Activated naive CD8-positive, alpha-beta T cell treated with anti-CD3 and anti-CD28 coated beads, Interleukin-2, amount 50 U/mL, for 16 hours (primary cell): ENCODE data around the gene VPS26C.
"Not testable (repeated sequence)": the region's sequence is repeated elsewhere in the genome, so short reads cannot be mapped to it uniquely, and the experiment has no call there.

Experiments
- DNase-seq: peaks from one replicate; pipeline ENCODE4 v3.0.0-alpha.2; 2020; ENCODE audit warnings: low read depth, low spot score

The VPS26C gene

DNA sequence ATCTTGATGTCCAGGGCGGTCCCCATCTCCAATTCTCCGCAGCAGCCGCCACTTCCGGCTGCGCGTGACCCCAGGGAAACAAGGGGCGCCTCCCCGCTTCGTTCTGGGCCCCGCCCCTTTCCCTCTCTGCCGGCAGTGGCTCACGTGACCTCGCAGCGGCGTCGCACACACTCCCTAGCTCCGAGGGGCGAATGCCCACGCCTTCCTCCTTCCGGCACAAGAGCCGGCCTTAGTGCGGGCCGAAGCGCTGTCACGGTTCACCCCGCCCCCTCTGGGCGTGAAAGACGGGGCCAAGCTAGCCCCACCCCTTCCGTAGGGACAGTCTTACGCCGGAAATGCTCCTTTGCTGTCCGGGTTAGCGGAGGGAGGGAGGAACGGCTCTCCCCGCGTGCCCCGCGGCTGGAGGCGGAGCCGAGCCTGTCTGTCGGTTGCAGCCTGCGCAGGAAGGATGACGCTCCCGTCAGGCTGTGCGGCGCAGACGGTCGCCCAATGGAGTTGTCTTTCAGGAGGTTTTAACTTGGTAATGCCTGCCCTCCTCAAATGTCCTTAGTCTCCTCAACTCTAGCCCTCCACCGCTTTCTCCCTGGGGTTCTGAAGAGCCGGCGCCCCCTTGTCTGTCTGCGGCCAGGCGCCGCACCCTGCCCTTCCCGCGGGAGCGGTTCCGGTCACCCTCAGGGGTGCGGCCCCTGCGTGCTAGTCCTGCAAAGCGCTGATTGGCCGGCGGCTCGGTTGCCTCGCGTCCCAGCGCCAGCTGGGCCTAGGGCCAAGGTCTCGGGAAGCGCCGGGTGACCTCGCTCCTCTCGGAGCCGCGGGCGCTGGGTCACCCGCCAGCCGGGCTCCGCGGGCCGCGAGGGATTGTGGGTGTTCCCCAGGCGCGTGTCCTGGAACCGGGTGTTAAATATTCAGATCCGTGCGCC, at the start of gene VPS26C:
TSS of gene VPS26C (minus strand) at position 66 of the 917 bp plus-strand sequence. CDS start at position 26, 40 bp downstream.
- DNase-seq: peak; percentile 98

DNA sequence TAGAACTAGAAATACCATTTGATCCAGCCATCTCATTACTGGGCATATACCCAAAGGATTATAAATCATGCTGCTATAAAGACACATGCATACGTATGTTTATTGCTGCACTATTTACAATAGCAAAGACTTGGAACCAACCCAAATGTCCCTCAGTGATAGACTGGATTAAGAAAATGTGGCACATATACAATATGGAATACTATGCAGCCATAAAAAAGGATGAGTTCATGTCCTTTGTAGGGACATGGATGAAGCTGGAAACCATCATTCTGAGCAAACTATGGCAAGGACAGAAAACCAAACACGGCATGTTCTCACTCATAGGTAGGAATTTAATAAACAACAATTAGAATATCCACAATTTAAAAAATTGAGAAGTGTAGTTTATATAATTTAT, 48.9 kb upstream of the VPS26C start:
- DNase-seq: not testable (repeated sequence)

DNA sequence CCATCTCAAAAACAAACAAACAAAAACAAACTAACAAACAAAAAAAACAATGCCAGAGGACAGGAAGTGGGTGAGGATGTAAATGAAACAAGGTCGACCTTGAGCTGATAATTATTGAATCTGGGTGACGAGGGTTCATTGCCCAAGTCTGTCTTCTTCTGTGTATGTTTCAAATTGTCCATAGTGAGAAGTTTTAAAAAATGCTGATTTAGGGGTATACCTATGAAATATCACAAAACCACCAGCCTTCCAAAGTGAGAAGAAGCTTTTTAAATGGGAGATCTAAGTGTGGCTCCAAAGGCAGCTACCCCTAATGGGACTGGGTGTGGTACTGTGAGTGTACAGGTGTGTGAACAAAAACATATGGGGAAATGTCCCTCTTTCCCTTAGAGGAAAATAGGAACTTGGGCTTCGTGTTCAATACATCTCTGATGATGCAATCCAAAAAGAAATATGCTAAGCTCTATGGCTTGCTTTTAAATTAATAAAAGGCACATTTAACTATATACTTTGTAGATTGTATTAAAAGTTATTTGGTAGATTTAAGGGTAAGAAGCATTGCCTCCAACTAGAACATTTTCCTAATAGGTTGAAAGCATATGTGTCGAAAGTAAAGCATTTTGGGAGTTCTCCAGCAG, 33.1 kb upstream of the VPS26C start:
- no peak for DNase-seq

DNA sequence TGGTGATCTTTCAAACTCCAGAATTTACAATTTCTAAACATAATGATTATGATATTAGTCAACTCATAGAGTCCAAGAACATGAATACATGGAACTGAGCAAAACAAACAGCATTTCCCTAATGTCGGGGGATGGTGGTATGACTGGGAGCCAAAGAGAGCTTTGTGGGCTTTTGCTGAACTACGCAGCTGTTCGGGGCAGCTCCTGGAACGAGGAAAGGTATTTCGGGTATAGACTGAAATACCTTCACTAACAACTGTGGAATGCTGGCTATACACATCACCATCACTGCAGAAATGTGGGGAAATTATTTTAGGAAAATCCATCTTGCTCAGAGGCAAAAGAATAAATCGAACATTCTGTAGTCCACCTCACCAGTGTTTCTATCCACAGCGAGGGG, 30.2 kb upstream of the VPS26C start:
- DNase-seq: no peak

DNA sequence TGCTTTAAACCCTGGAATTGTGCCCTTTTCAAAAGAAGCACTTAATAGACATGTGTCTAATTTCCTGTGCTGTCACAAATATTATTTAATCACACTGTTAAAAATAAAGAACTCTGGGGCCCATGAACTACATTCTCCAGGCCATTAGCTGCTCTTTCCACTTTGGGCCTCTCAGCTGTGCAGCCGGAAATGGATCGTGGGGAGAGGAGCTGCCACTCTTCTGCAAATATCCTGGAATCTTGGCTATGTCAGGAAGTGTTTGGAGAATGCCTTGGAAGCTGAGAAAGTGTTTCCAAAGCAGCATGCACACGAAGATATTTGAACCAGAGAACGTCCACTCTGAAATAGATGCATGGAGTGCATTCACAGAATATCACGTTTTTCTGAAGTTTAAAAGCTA, 27.5 kb upstream of the VPS26C start:
- no peak for DNase-seq

DNA sequence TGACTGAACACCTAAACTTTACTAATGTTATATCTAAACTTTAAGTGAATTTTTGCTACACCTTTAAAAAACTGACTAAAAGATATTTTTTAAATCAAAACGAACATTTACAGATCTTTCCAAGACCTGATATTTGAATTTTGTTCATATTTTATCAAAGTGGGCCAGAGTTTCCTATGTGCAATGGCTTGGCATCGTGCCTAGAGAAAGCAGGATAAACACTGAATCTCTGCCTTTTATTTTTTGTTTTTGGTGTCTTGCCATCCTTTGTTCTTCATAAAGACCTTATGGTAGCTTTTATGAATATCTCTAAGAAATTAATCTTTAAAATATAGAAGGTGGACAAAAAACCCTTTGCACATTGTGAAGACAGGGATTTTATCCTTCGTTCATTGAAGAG, 25.8 kb upstream of the VPS26C start:
- no peak for DNase-seq

DNA sequence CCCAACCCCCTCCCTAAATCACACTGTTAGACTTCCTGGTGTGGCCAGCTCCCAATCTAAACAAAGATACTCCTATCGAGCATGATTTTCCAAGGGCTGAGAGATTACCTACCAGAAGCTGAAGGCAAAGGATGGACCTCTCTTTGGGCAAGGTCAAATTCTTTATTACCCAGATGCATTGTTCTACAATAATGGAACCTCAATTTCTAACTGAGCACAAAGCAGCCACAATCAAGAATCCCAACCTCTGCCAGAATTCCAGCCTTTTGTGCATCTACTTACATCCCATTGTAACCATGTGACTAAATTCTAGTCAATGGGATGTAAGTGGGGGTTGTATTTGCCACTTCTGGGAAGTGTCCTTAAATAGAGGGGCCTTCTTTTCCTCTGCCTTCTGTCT, 24.9 kb upstream of the VPS26C start:
- no peak for DNase-seq

DNA sequence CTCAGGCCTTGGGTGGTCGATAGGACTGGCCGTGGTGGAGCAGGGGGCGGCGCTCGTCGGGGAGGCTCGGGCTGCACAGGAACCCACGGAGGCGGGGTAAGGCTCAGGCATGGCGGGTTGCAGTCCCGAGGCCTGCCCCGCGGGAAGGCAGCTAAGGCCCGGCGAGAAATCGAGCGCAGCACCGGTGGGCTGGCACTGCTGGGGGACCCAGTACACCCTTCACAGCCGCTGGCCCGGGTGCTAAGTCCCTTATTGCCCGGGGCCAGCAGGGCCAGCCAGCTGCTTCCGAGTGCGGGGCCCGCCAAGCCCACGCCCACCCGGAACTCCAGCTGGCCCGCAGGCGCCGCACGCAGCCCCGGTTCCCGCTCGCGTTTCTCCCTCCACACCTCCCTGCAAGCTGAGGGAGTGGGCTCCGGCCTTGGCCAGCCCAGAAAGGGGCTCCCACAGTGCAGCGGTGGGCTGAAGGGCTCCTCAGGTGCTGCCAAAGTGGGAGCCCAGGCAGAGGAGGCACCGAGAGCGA, 16.1 kb upstream of the VPS26C start:
- DNase-seq: not testable (repeated sequence)

DNA sequence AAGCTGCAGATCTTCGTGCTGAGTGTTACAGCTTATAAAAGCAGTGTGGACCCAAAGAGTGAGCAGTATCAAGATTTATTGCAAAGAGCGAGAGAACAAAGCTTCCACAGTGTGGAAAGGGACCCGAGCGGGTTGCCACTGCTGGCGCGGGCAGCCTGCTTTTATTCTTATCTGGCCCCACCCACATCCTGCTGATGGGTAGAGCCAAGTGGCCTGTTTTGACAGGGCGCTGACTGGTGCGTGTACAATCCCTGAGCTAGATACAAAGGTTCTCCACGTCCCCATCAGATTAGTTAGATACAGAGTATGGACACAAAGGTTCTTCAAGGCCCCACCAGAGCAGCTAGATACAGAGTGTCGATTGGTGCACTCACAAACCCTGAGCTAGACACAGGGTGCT, 15.5 kb upstream of the VPS26C start:
- DNase-seq: not testable (repeated sequence)

DNA sequence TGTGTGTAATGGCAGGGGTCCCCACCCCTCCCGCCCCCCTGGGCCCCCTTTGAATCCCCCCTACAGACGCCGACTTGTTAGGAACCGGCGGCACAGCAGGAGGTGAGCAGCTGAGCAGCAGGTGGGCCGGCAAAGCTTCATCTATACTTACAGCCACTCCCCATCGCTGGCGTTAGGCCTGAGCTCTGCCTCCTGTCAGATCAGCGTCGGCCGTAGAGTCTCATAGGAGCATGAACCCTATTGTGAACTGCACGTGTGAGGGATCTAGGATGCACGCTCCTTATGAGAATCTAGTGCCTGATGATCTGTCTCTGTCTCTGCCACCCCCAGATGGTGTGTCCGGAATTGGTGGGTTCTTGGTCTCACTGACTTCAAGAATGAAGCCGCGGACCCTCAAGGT, 14.9 kb upstream of the VPS26C start:
- DNase-seq: no peak

DNA sequence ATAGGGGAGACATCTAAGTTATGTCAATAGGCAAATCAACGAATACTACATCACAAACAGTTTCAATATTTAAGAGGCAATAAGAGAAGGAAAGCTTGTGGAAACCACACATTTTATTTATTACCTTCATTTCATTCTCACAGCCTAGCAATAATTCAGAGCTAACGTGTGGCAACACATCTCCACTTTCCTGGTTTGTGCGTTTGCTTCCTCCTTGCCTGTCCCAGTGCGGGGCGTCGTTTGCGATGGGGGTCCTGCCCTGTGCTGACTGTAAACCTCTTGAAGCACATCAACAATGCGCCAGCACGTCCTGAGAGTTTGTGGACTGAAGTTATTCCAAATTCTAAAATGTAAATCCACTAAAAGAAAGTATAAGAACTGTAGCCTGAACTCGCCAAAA, 14.4 kb upstream of the VPS26C start:
- no peak for DNase-seq

DNA sequence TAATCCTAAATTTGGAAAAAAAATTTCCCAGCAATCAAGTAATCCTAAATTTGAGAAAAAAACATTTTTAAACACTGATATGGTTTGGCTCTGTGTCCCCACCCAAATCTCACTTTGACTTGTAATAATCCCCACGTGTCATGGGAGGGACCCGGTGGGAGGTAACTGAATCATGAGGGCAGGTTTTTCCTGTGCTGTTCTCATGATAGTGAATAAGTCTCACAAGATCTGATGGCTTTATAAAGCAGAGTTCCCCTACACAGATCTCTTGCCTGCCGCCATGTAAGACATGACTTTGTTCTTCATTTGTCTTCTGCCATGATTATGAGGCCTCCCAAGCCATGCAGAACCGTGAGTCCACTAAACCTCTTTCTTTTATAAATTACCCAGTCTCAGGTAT, 12.1 kb upstream of the VPS26C start:
- not testable (repeated sequence) for DNase-seq

DNA sequence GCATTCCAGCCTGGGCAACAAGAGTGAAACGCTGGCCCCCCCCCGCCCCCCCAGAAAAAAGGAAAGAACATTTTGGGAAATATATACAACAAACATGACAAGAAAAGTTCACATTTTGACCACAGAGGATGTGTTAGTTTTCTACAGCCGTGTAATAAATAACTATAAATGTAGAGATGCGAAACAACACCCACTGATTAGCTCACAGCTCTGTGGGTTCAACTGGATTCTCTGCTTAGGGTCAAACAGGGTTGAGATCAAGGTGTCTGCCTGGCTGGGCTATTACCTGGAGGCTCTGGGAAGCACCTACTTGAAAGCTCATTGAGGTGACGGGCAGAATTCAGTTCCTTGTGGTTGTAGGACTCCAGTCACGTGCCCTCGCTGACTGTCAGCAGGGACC, 11.1 kb upstream of the VPS26C start:
- DNase-seq: no peak

DNA sequence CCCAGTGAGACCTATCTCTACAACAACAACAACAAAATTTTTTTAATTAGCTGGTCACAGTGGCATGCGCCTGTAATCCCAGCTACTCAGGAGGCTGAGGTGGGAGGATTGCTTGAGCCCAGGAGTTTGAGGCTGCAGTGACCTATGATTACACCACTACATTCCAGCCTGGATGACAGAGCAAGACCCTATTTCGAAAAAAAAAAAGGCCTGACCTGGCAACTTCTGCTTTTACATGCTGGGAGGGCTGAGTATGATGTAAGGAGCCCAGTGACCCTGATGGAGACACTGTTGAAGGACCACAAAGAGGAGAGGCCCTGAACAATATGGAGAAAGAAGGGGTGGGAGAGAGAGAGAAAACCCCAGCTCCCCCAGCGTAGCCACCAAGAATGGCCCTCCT, 9.2 kb upstream of the VPS26C start:
- DNase-seq: no peak

DNA sequence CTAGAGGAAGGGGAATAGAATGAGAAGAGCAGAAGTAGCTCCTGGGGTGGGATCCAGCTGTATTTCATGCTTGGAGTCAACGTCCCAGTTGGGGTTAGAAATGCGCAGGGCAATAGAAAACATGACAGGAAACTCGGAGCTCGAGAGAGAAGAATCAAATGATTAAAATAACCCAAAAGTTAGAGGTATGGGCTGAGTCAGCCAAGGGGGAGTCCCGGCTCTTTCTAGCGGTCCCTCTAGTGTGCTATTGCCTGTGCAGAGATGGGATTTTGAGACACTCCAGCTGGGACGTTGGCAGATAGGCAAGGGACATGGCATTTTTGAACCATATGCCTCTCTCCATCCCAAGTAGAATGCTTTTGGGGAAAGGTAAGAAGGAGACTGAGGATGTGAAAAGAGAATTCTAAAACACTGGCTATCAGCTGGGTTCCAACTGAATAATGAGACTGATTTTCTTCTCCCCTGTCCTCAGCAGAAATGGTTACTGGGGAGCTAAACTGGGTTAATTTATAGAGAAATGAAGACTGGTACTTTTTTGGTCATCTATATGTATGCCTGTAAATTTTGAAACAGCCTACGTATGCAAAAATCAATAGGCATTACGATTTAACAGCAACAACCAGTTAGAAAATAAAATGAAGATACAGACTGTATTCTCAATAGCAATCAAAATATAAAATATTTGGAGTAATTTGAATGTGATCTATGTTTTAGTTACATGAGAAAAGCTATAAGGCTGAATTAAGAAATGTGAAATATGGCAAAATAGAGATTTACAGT, 7.0 kb upstream of the VPS26C start:
- no peak for DNase-seq

DNA sequence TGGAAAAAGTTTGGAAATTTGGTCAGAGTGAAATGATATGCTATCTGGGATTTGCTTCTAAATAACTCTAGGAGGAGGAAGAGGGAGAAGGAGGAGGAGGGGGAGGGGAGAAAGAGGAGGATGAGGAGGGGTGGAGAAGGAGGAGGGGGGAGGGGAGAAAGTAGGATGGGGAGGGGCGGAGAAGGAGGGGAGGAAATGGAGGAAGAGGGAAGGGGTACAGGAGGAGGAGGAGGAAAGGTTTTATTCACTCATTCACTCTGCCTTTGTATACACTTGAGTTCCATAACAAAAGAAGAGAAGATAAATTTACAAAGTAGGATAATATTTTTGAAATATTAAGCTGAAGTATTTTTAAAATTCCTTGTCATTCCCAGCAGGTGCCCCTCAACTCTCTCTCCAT, 6.3 kb upstream of the VPS26C start:
- DNase-seq: no peak

DNA sequence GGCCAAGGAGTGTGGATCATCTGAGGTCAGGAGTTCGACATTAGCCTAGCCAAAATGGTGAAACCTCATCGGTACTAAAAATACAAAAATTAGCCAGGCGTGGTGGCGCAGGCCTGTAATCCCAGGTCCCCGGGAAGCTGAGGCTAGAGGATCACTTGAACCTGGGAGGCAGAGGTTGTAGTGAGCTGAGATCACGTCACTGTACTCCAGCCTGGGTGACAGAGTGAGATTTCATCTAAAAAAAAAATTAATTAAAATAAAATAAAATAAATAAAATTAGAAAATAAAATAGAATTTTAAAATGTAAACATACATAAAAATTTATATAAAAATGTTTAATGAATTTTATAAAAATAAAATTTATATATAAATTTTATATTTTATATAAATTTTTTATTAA, 5.8 kb upstream of the VPS26C start:
- no peak for DNase-seq

DNA sequence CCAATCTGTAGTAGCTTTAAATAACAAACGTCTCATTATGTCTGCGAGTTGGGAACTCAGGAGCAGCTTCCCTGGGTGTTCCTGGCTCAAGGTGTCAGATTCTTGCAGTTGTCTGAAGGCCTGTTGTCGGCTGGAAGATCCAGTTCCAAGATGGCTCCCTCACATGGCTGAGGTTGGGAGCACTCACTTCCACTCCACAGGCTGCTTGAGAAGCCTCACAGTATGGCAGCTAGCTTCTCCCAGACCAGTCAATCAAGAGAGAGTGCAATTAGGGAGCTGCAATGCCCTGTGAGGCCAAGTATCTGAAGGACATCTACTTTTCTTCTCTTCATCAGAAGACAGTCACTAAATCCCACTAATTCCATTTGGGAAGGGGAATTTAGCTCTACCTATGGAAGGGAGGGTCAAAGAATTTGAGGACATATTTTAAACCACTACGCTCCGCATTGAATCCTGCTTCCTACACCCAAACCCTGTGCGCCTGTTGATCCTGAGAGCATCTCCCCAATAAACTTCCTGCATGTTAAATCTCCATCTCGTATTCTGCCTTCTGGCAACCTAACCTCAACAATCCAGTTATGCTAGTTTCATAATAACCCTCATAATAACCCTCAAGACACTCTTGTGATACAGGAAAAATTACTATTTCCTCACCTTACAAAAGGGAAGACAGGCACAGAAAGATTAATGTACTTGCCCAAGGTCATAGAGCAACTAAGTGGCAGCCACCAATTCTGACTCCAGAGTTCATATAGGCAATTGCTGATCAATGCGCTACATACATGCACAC, 3.6 kb upstream of the VPS26C start:
- DNase-seq: no peak

DNA sequence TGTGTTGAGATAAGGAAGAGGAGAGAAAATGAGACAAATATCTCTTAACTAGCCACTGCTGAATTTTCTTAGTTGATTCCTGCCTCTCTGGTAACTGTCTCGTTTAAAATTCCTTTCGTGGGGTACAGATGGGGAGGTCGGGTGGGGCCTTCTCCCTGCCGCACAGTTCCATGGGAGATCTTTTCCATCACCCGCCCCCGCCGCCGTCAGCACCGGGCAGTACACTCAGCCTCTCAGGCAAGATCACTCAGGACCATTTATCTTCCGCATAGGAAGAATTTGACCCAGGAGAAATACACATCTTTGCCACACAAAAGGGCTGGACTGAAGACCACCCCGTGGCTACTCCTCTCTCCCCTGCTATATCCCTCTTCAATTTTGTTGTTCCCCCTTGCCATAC, 2.3 kb upstream of the VPS26C start:
- DNase-seq: no peak

DNA sequence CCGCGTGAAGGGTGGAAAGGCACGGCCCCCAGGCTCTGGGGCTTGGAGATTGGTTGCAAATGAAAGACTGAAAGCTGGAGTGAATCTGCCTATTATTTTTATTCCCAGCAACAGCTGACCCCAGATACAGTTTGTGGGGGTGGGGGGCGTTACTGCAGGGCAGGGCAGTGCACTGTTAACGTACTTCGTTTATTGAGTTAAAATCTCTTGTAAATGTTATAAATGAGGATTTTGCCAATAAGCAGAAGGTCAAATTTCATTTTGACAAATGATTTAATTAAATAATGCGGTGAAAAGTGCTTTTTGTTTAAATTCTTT, 1.0 kb upstream of the VPS26C start:
- no peak for DNase-seq

DNA sequence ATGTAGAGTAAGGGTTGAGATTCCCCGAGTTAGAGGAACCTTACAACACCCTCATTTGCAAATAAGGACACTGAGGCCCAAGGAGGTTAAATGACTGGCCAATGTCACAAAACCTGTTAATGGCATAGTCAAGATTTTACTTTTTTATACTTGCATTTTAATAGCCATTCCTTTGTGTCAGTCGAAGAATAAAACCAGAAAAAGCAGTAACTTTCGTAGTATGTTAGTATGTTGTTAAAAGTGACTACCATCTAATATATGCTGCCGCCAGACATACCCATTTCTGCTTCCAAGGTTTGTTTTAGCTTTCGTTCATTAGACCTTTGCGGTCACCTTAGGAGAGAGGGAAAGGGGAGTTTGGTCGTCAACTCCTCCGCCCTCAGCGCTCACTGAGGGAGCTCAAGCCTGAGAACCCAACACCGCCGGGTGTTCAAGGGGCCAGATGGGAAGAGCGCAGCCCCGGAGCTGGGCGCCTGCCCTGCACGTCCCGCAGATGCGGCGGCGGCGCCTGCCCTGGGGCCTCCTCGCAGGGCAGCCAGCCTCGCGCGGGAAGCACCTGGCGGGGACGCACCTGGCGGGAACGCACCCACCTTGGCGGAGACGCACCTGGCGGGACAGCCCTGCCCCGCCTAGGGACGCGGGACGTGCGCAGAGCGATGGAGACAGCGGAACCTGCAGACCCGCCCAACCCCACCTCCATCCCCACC, 466 bp downstream of the VPS26C start:
- peak; percentile 12 for DNase-seq
